Measurements from ENCODE around the gene RIMBP2. TPM values are rescaled to one million over a fixed set of nuclear protein-coding genes. Genes with fewer than 3 reads are reported as not detected.

The RIMBP2 gene
- total RNA-seq, 3 donors from 2014 or later: 2.3 to 5.9 (median 5.4) TPM

- Histone ChIP-seq H3K9me3 (no peaks in the 10 kb centered on the region), H3K4me3 (no peak overlapping the region), H3K4me1 (ENCODE audit: low read depth) (no peaks in the 10 kb centered on the region), H3K36me3 (ENCODE audit: low read depth) (no peaks in the 10 kb centered on the region)
- peak in 1 of 3 donors; percentile 24 for DNase-seq
- no peak for TF ChIP-seq CTCF (IDR thresholded peaks at IDR 0.05)
- intact Hi-C loops (cut with DNase I, micrococcal nuclease): no loop called here
- ATAC-seq: no peak
Measured at GRCh38 chr12:130438243-130438620, 277.9 kb downstream of the RIMBP2 start.

GRCh38 chr12:130437555-130438242 lies 278.4 kb downstream of the RIMBP2 start:
- DNase-seq: peak in 1 of 3 donors; percentile 25
- no peak for TF ChIP-seq CTCF (IDR thresholded peaks at IDR 0.05)
- no peak for ATAC-seq
- H3K36me3 ChIP-seq (ENCODE audit: low read depth): no peaks in the 10 kb centered on the region
- intact Hi-C loops (cut with DNase I, micrococcal nuclease): no loop called here
- H3K9me3 ChIP-seq: no peaks in the 10 kb centered on the region
- H3K4me1 ChIP-seq (ENCODE audit: low read depth): no peaks in the 10 kb centered on the region
- H3K4me3 ChIP-seq: no peak overlapping the region

- no peaks in the 10 kb centered on the region for H3K36me3 ChIP-seq (ENCODE audit: low read depth)
- H3K4me1 ChIP-seq (ENCODE audit: low read depth): no peaks in the 10 kb centered on the region
- DNase-seq (no peak), ATAC-seq (no peak)
- H3K9me3 ChIP-seq: no peaks in the 10 kb centered on the region
- TF ChIP-seq CTCF (IDR thresholded peaks at IDR 0.05): no peak
- no peak overlapping the region for H3K4me3 ChIP-seq
- intact Hi-C loops (cut with DNase I, micrococcal nuclease): no loop called here
Measured at GRCh38 chr12:130436741-130437501, 279.2 kb downstream of the RIMBP2 start.

- H3K4me1 ChIP-seq (ENCODE audit: low read depth): no peaks in the 10 kb centered on the region
- H3K9me3 ChIP-seq: no peaks in the 10 kb centered on the region
- intact Hi-C loops (cut with DNase I, micrococcal nuclease): no loop called here
- H3K36me3 ChIP-seq (ENCODE audit: low read depth): no peaks in the 10 kb centered on the region
- no peak for TF ChIP-seq CTCF (IDR thresholded peaks at IDR 0.05)
- ATAC-seq: no peak
- no peak overlapping the region for H3K4me3 ChIP-seq
- DNase-seq: no peak
Measured at GRCh38 chr12:130435826-130436225, 280.3 kb downstream of the RIMBP2 start.

GRCh38 chr12:130435331-130435730 lies 280.8 kb downstream of the RIMBP2 start:
- ATAC-seq (no peak), DNase-seq (no peak)
- no peak overlapping the region for H3K4me3 ChIP-seq
- TF ChIP-seq CTCF (IDR thresholded peaks at IDR 0.05): no peak
- H3K36me3 ChIP-seq (ENCODE audit: low read depth): no peaks in the 10 kb centered on the region
- no peaks in the 10 kb centered on the region for H3K4me1 ChIP-seq (ENCODE audit: low read depth)
- H3K9me3 ChIP-seq: no peaks in the 10 kb centered on the region
- intact Hi-C loops (cut with DNase I, micrococcal nuclease): no loop called here

Measured in mucosa of descending colon (tissue), 3 donors.